Testis (tissue), 2 donors: ENCODE measurements around the gene KLF15.

Experiments
- POLR2A ChIP-seq: fragments of 450-650 bp; IDR thresholded peaks from one replicate; pipeline ENCODE4 v1.6.1; 2017; ENCODE audit warnings: antibody characterized with exemption, mild to moderate bottlenecking, moderate library complexity
- TF ChIP-seq, protein P1 (sequence below), 3 experiments: fragments of 450-650 bp in 2 of 3; fragments of 200-600 bp in 1 of 3; sonication (generic) in 1 of 3; IDR thresholded peaks; one replicate each; pipeline ENCODE4 v1.5.1; 2016 to 2019; ENCODE audit warnings: antibody characterized with exemption in 3 of 3, mild to moderate bottlenecking in 2 of 3, moderate library complexity in 1 of 3

- TF ChIP-seq POLR2A: no peak
- TF ChIP-seq, protein P1, sequence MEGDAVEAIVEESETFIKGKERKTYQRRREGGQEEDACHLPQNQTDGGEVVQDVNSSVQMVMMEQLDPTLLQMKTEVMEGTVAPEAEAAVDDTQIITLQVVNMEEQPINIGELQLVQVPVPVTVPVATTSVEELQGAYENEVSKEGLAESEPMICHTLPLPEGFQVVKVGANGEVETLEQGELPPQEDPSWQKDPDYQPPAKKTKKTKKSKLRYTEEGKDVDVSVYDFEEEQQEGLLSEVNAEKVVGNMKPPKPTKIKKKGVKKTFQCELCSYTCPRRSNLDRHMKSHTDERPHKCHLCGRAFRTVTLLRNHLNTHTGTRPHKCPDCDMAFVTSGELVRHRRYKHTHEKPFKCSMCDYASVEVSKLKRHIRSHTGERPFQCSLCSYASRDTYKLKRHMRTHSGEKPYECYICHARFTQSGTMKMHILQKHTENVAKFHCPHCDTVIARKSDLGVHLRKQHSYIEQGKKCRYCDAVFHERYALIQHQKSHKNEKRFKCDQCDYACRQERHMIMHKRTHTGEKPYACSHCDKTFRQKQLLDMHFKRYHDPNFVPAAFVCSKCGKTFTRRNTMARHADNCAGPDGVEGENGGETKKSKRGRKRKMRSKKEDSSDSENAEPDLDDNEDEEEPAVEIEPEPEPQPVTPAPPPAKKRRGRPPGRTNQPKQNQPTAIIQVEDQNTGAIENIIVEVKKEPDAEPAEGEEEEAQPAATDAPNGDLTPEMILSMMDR (IDR thresholded peaks at IDR 0.05): no peak
Observed at GRCh38 chr3:126365351-126366277, 8.4 kb upstream of the KLF15 start.
